CD4-positive, alpha-beta T cell treated with Interleukin-1 beta for 1 hour (primary cell): ENCODE measurements around the gene GGT1.
A peak's percentile ranks its signal among the peaks of the same experiment; 100 is the strongest.
"Not testable (repeated sequence)": the region's sequence is repeated elsewhere in the genome, so short reads cannot be mapped to it uniquely, and the experiment has no call there.

Experiments used
- DNase-seq, 2 donors: peaks; one replicate each; pipeline ENCODE4 v3.0.0-alpha.2; 2020 to 2022

The GGT1 gene

DNA sequence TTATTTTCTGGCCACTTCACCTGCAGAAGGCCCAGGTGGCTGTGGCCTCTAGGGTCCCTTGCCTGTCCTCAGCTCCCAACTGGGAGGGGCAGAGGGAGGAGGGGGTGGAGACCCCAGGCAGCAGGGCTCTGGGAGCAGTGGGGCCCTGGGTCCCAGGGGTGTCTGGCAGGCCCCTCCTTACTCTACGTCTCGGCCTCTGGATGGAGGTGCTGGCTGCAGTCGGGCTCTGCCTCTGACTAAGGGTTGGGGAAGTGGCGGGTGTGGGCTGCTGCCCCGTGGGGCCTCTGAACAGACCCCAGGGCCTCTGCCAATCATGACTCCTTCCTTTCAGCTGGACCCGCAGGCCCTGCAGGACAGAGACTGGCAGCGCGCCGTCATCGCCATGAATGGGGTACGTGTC is 41.4 kb downstream of the GGT1 start:
- not testable (repeated sequence) for DNase-seq

DNA sequence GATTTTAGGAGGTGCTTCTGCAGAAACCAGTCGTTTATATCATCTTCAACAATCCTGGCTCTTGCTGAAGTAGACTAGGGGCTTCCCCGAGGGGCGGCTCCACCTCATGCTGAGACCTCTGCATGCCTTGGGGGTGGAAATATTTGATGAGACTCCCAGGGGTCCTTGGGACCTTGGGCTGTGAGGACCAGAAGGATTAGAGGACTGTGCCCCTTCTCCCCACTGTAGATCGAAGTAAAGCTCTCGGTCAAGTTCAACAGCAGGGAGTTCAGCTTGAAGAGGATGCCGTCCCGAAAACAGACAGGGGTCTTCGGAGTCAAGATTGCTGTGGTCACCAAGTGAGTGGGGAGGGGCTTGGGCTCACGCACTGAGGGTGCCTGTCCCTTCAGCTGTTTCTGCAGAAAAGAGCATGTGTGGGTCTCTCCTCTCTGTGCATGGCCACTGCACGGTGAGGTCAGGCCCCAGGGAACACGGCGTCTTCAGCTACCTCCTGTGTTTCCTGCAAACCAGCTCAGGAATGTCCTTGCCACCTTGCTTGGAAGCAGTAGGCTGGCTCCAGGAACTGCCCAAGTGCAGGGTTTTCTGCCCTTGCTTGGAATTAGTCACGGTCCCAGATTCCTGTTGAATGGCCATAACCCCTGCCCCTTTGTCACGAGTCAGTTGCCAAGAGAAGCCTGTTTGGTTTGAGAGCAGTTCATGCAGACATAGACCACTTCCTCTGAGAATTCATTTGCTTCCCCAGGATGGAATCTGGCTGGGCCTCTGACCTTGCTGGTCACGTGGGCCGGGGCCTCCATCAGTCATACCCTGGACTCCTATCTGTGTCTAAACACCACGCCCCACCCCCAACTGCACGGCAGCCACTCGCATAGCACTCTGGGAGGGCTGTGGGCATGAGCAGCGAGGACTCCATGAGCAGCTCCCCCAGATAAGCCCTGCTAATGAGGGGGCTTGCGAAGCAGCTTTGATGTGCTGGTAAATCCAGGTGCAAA is 42.7 kb downstream of the GGT1 start:
- not testable (repeated sequence) for DNase-seq

DNA sequence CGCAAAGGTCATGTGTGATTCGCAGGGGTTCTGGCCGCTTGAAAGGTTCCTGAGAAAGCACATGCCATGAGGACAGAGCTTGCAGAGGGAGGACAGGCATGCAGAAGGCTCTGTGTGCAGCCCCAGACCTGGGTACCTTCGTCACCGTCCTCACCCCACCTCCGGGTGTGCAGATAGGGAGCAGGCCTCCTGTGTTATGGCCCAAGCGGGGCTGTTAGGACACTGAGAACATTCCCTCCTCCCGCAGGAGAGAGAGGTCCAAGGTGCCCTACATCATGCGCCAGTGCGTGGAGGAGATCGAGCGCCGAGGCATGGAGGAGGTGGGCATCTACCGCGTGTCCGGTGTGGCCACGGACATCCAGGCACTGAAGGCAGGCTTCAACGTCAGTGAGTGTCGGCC is 43.8 kb downstream of the GGT1 start:
- not testable (repeated sequence) for DNase-seq

DNA sequence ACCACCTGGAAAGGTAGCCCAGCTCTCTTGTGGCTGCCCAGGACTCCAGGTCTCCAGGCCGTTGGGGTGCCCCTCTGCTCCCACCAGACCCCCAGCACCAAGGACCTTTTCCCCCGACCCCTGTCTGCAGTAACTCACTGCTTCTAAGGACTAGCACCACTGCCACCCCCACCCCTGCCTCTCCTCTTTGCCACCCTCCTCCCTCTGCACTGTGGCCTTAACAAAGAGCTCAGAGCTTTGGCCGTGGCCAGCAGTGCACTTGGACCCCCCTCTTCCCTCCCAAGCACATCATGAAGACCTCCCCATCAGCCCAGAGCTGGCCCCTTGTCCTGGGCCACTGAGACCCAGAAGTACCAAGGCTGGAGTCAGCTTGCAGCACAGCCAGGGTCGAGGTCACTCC is 46.4 kb downstream of the GGT1 start:
- not testable (repeated sequence) for DNase-seq

DNA sequence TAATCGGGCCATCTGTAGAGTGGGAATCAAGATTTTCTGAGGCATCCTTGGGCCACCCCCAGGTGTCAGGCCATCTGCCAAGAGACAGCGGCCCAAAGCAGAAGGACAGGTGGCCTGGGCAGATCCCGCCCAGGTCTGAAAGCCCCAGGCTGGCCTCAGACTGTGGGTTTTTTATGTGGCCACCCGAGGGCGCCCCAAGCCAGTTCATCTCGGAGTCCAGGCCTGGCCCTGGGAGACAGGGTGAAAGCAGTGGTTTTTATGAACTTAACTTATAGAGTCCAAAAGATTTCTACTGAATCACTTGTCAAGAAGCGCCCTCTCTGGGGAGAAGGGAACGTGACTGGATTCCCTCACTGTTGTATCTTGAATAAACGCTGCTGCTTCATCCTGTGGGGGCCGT is 47.9 kb downstream of the GGT1 start:
- DNase-seq: peak; percentile 39 to 47

DNA sequence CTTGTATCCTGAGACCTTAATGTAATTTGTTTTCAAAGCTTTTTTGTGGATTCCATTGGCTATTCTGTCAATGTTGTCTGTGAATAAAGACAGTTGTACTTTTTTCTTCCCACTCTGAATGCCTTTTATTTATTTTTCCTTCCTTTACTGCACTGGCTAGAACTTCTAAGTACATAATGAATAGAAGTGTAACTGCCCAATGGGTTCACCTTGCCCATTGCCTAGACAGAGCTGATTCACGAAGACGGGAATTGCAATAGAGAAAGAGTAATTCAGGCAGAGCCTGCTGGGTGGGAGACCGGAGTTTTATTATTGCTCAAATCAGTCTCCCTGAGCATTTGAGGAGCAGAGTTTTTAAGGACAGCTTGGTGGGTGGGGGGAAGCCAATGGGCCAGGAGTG is 62.4 kb downstream of the GGT1 start:
- DNase-seq: not testable (repeated sequence)

DNA sequence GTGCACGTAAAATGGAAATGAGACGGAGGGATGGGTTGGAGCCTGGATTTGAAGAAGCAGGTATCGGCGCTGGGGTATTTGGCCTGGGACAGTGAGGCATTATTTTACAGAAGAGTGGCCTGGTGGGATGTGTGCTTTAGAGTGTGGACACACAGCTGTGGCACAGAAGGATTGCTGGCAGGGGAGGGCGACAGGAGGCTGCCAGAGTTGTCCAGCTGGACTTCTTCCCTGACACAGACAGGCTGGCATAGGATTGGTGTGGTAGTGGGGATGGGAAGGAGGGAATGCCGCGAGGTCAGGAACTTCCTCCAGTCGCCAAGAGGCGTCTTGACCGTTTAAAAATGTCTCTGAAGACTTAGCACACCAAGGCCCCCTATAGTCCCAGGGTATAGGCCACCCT is 64.9 kb downstream of the GGT1 start:
- not testable (repeated sequence) for DNase-seq

DNA sequence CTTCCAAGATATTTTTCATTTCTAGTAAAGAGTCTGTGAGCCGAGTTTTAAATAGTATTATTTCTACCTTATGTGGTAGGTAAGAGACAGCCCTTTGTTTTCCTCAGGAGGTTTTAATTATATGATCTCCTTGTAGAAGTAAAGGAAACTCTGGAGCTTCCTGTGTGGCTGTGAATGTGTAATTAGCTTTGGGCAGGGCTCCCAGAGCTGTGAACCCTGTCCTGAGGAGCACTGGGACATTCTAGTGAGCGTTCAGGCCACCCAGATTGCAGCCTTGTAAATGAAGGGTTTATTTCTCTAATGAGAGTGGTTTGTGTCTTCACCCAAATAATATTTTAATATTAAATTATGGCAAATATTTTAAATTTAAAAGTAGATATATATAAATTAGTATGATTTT is 69.5 kb downstream of the GGT1 start:
- not testable (repeated sequence) for DNase-seq
